ENCODE measurements around the gene LSAMP.

The LSAMP gene

DNA sequence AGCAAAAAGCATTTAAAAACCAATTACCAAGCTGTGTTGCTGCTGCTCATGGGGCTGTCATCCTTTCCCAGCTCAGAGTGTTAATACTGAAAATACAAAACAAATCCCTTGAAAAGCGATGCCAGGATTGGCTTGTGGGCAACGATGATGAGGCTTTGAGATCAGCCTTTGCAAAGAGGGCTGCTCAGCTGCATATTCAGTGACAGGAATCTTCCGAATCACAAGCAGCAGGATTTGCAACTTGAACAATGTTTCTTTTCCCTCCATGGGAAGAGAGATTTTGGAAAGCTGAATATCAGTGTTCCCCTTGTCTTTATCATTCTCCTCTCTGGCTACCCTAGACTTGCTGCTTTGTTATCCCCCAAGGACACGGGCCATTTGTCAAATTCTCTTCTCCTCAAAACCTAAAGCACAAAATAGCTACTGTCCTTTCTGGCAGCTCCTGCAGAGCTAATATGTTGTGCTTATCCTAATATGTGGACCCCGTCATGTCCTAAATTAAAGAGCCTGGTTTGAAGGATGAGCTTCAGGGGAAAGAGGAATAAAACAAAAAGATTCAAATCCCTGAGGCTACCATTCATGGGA lies 446.2 kb downstream of the LSAMP start:
- no peak for DNase-seq

GRCh38 chr3:115996420-115997108 lies 448.7 kb downstream of the LSAMP start:
- DNase-seq = no peak

- no peak for DNase-seq
Observed at GRCh38 chr3:115990669-115991068, 454.6 kb downstream of the LSAMP start.

DNA sequence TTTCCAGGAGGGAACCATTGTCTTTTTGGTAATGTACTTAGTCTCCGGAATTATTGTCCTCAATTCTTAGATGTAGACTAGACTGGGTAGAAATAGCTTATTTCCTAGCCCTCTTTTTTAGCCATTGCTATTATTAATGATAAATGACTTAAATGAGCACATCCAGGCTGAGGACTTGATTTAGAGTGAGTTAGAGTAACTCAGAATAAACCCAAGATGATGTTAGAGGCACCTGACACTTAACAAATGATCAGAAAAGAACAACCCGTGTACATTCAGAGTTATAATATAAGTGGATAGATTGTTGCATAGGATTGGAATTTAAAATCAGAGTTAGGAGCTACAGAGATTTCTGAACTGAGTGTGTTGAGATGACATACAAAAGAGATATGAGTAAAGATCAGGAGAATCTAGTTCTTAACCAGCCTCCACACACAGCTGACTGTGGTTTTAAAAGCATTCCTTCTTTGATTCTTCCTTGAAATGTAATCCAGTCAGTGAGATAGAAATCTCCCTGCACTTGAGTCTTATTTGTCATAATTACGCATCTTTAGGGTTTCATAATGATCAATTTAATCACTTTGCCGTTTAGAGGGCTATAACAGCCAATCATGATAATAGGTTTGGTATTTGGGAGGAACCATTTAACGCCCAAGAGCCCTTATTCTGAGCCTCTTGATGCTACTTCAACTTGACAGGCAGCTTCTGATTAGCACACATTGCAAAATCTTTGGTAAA lies 455.4 kb downstream of the LSAMP start:
- DNase-seq = no peak

- DNase-seq = no peak
Observed at GRCh38 chr3:115986555-115987207, 458.6 kb downstream of the LSAMP start.

- no peak for DNase-seq
Observed at GRCh38 chr3:115982629-115983028, 462.7 kb downstream of the LSAMP start.

DNA sequence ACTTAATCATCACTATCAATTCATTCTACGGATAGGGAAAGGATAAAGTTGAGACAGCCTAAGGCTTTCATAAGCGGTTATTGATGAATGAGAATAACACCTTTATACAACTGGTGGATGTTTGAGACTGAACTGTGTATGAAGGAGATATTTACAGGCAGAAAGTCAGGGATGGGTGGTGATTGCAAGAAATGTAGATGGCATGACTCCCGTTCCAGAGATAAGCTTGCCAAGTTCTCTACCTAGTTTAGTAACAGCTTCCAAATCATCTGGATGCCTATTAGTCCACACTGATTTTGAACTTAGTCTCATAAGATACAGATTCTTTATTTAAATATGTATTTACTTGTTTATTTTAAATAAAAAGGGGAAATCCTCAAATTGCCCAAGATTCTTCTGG lies 463.2 kb downstream of the LSAMP start:
- no peak for DNase-seq

DNA sequence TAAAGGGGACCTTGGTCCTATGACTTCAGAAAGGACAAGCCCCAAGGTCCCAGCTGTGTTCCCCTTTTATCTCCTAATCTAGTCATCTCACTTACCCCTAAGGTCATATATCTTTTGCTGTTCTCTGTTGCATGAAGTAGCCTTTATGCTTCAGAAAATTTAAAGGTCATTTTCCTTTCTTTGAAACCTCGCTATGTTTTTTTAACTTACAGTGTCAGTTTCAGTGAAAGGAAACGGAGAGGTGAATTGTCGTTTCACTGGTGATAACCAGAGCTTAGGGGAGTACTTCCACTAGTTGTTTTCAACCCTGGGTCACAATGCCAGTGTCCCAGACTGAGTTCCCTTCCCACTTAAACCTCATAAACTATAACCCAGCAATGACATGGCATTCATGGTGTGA lies 464.6 kb downstream of the LSAMP start:
- no peak for DNase-seq

DNA sequence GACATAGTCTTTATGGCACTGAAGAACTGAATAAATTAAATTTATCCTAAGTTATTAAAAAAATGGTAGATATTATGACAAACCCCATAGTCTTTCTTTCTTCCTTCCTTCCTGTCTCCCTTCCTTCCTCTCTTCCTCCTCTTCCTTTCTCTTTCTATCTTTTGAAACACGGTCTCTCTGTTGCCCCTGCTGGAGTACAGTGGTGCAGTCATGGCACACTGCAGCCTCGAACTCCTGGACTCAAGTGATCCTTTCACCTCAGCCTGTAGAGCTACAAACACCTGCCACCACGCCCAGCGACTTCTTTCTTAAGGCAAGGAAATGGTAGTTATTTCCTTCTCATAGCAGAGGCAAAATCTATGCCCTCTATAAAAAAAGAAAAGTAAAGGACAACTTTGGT lies 467.4 kb downstream of the LSAMP start:
- DNase-seq = no peak

DNA sequence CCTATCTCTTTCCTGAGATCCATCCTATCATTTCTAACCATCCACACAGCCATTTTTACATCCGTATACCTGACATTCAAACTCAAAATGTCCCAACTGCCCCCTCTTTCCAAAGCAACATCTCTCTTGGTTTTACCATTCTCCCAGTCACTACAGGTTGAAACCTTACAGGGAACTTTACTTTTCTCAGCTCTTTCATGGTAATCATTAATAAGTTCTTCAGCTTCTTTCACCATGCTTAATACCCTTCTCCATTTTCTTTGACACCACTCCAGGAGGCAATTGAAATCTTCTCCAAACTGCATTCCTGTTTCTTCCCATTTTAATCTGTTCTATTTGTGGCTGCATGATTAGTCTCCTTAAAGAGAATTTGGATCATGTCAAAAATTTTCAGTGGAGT lies 469.5 kb downstream of the LSAMP start:
- no peak for DNase-seq

- no peak for DNase-seq
Observed at GRCh38 chr3:115975353-115975752, 469.9 kb downstream of the LSAMP start.

- no peak for DNase-seq
Observed at GRCh38 chr3:115974940-115975339, 470.3 kb downstream of the LSAMP start.

- no peak for DNase-seq
Observed at GRCh38 chr3:115968871-115969270, 476.4 kb downstream of the LSAMP start.

DNA sequence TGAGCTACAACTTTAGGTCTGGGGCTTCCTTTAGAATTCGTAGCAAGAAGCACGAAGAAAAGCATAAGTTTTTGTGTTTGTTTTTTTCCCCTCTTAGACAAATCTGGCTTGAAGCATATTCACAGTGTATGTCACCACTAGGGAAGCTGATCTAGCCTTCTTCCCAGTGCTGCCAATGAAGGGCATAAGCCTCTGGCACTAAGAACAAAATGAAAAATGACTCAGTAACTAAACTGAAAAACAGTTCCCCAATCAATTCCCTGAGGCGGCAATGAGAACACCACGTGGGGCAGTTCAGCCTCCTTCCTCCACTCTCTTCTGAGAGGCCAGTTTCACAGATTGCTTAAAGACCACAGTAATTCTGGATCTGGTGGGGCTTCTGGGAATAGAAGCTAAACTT lies 483.9 kb downstream of the LSAMP start:
- no peak for DNase-seq

DNA sequence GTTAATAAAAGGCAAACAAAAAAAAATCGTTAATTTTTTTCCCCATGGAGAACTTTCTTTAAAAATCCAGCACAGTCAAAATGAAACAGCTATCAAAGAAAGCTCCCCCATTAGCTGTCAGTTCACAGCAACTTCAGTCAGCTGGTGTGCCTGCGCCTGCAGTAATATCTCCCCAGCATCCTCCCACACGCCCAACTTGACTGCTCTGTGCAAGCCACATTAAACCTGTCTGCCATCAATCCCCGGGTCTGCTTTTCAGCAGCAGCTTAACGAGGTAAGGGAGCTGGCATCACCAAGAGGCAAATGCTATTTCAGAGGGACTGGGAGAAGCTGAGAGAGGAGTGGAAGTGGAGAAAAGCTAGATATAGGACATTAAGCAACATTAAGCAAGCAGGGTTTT lies 484.5 kb downstream of the LSAMP start:
- DNase-seq = no peak

- no peak for DNase-seq
Observed at GRCh38 chr3:115958526-115958925, 486.8 kb downstream of the LSAMP start.

DNA sequence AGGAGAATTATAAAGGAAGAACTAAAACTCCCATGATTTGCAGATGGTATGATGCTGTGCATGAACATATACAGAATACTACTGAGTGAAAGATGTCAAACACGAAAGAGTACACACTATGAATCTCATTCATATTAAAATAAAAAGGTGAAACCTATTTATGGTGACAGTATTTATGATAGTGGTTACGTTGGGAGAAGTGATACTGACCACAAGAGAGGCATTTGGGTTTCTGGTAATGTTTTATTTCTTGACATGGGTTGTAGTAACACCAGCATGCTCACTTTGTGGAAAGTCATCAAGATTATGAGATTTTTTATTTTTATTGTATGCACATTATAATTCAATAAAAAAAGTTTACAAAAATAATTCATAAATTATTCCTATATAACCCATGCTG lies 498.0 kb downstream of the LSAMP start:
- no peak for DNase-seq

DNA sequence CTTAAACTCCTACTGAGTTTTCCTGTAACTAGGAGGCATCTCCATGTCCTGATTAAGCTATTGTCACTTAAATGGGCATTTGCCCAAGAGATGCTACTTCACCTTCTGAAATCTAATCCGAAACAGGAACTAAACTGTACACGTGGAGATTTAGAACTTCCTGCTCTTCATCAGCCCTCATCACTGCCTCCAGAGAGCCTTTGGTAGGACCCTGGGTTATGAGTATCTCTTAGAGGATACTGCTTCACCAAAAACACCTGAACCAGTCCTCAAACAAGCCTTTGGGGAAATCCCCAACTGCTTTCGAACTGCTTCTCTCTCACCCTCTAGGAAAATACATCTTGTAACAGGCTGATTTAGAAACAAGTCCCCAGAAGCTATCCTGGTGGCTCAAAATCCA lies 501.7 kb downstream of the LSAMP start:
- peak; percentile 13 for DNase-seq

DNA sequence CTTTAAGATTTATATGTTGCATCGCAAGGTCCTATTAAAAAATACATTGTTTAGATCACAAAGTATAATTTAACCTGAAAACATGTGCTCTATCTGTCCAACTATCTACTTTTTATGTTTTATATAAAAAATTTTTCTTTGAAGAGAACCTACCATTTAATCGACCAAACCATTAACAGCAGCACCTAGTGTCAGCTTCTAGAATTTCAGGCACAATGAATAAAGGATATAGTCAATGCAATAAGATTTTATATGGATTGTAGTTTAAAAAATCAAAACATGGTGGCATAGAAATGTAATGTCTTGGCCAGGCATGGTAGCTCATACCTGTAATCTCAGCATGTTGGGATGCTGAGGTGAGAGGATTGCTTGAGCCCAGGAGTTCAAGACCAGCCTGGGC lies 508.2 kb downstream of the LSAMP start:
- no peak for DNase-seq

DNA sequence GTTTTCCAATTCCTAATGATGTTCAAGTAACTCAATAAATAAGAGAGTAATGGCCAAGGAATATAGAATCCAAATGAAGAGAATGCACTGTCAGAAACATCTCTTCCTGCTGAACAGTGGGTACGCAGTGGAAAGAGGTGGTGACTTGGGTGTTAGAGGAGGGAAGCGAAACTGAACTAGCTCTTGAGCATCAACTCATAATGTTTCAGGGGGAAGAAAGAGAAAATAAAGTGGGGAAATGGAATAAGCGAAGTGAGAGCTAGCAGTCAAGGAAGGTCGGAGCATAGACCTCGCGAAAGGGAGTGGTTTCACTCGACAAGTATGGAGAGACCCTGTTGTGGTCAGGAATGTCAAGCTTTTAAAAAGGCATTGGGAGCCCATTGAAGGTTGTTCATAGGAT lies 512.5 kb downstream of the LSAMP start:
- DNase-seq = no peak

DNA sequence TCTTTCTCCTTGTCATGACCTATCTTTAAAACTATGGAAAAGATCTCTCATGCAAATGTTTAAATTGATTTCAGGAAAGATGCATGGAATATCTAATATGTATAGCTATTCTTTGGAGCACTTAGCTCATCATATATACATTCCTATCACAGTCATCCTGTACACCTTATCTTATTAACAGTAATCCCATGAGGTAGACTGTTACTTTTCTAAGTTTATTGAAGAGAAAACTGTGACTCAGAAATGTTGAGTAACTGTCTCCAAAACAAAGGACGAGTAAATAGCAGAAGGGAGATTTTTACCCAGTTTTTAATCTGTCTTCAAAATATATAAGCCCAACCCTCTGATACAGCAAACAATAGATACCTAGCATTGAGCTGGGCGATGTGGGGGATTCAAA lies 513.7 kb downstream of the LSAMP start:
- DNase-seq = no peak

- DNase-seq = no peak
Observed at GRCh38 chr3:115930922-115931321, 514.4 kb downstream of the LSAMP start.

DNA sequence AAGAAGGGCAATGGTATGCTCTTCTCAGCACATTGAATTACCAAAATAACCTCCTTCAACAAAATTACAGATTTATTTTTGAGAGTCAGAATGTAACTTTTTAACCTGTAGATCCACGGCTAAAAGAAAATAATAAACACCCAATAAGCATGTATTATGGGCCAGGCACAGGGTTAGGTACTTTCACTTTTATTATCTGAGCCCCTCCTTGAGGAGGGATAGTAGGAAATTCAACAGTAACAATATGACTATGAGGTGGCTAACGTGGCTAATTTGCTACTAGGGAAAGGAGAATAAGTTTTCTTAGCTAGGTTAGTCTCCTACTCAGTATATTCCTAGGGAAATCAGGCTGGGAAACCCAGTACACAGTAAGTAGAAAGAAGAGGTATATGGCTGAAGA lies 515.1 kb downstream of the LSAMP start:
- DNase-seq = no peak

- DNase-seq = no peak
Observed at GRCh38 chr3:115928376-115928775, 516.9 kb downstream of the LSAMP start.

Measured in NCI-H2029 (cell line).